Brain microvascular endothelial cell (primary cell): ENCODE results near the gene ABHD14A.

Experiments
- DNase-seq: peaks from one replicate; pipeline ENCODE4 v3.0.0-alpha.2; 2020
- H3K27ac ChIP-seq: fragments of 250-450 bp; sonication (Bioruptor Pico); 2 replicates; pipeline ENCODE4 v1.5.1; 2020; ENCODE audit warnings: mild to moderate bottlenecking, moderate library complexity
- H3K27me3 ChIP-seq: fragments of 250-450 bp; sonication (Bioruptor Pico); replicated peaks from 2 replicates; pipeline ENCODE4 v1.5.1; 2020; ENCODE audit warnings: mild to moderate bottlenecking
- H3K36me3 ChIP-seq: fragments of 250-450 bp; sonication (Bioruptor Pico); replicated peaks from 2 replicates; pipeline ENCODE4 v1.5.1; 2020; ENCODE audit warnings: mild to moderate bottlenecking
- H3K4me3 ChIP-seq: 2 replicates; pipeline ENCODE4 v1.5.1; 2011; ENCODE audit warnings: low read depth, mild to moderate bottlenecking, control low read depth, low read length, moderate library complexity
- CTCF ChIP-seq: IDR thresholded peaks from 2 replicates; pipeline ENCODE4 v1.5.1; 2011; ENCODE audit warnings: low read depth, mild to moderate bottlenecking, moderate library complexity, low read length, control low read depth, inconsistent platforms; ENCODE audit errors: missing control alignments
- in situ Hi-C: cut with HindIII; loops from 2 replicates; pipeline ENCODE4 v1.10.0; 2017; ENCODE audit warnings: low sequenced_read_pairs, low pct_ligation_motif_present

ABHD14A gene

DNA sequence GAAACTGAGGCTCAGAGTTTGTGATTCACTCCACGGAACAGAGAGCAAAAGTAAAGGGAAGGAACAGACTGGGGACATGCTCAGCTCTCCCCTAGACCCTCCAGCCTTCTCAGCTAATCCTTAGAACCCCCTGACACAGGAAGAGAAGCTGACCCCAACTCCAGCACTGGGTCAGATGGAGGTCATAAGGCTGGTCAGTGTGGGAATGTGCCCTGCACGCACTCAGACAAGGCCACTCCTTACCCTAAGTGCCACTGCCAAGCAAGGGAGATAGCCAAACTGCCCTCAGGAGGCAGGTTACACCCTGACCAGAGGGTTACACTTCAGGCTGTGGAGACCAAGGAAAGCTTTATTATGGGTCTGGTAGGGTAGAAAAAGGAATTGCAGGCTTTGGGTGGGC is 19.7 kb downstream of the ABHD14A start:
- peaks cover 39% of the 10 kb centered on the region for H3K36me3 ChIP-seq
- H3K4me3 ChIP-seq, result peak overlapping the region; percentile 99
- DNase-seq, result no peak
- no peak for TF ChIP-seq CTCF
- in situ Hi-C loops, result no loop called here
- H3K27me3 ChIP-seq, result no peaks in the 10 kb centered on the region
- H3K27ac ChIP-seq, result peak overlapping the region; percentile 90

DNA sequence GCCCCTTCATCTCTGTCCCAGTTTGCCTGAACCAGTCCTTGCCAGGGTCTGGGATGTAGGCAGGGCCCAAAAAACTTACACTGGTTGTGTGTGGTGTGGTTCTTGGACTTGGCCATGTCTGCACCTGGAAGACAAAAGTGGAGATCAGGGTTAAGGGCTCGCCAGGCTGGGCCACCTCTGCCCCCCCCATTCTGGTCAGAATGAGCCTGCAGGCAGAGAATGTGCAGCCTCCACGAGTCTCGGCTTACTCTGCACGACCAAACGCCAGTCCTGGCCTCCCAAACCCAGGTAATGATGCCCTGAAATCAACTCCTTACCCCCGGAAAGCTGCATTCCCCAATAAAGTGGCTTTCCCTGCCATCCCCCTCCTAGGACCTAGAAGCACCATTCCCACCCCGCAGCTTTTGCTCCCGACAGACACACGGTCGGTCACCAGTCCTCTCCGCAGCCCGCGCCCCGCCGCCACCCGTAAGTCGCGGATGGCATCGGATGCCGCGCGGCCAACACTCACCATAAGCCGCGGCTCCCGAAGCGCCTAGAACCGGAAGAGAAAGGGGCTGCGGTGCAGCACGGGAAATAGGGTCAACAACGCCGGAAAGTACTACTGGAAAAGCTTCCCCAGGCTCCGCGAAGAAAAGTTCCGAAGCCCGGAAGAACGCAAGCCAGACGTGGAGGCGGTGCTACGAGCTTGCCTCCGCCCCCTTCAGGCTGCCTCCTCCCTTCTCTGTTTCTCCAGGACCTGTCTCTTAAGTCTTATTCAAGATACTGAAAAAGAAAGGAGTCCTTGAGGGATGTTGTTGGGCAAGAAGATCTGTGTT is 20.7 kb downstream of the ABHD14A start, which contains the start of gene RPL29:
RPL29 (minus strand) TSS at position 550 of the 818 bp plus-strand sequence; CDS start at position 116, 434 bp downstream.
- H3K27me3 ChIP-seq, result no peaks in the 10 kb centered on the region
- in situ Hi-C loops, result no loop called here
- peak within 1 kb of the TSS; percentile 99 for H3K4me3 ChIP-seq
- H3K36me3 ChIP-seq, result peaks cover 39% of the 10 kb centered on the region
- TF ChIP-seq CTCF, result peak; percentile 22
- DNase-seq, result peak; percentile 95
- H3K27ac ChIP-seq, result peak within 1 kb of the TSS; percentile 90

DNA sequence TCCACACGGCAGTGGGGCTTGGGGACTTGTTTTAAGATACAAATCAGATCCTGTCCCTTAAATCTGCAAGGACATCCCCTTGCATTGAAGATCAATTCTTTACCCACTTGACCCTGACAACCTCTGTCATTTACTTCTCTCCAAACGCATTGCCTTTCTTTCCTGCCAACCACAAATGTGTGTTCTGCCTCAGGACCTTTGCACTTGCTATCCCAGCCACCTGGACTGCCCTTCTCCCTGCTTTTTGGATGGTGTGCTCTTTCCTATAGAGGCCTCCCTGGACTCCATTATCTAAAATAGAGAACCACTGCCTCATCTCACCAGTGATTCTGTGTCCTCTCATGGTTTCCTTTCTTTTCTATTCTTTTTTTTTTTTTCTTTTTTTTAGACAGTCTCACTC is 22.3 kb downstream of the ABHD14A start:
- no peak for DNase-seq
- Histone ChIP-seq H3K4me3 (no peak overlapping the region), H3K36me3 (peaks cover 28% of the 10 kb centered on the region), H3K27me3 (no peaks in the 10 kb centered on the region), H3K27ac (no peak overlapping the region)
- in situ Hi-C loops, result no loop called here
- TF ChIP-seq CTCF, result no peak

DNA sequence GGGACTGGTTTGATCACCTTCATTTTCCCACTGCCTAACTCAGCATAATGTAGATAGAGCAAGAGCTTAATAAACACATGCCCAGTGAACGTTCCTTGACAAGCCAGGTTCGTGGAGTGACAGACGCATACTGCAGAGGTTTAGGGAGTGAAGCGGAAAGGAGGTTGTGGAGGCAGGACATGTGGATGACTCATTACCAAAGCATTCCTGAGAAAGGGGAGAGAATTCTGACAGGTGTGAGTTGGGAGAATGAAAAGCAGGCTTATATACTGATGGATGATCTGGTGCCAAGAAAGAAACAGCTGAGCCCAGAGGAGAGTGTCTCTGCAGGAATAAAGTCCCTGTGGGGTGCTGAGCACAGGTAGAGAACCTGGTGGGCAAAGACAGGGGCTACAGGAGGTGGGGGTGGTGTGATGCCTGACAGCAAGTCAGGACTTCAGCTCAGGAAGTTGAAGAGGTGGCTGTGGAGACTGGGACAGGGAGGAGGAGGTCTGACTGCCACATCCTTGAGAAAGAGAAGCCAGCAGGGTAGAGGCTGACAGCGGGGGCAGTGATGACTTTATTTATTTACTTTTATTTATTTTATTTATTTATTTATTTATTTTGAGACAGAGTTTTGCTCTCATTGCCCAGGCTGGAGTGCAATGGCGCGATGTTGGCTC is 23.2 kb downstream of the ABHD14A start:
- no peak for TF ChIP-seq CTCF
- in situ Hi-C loops, result no loop called here
- peaks cover 19% of the 10 kb centered on the region for H3K36me3 ChIP-seq
- no peak overlapping the region for H3K27ac ChIP-seq
- no peak for DNase-seq
- no peak overlapping the region for H3K4me3 ChIP-seq
- no peaks in the 10 kb centered on the region for H3K27me3 ChIP-seq

DNA sequence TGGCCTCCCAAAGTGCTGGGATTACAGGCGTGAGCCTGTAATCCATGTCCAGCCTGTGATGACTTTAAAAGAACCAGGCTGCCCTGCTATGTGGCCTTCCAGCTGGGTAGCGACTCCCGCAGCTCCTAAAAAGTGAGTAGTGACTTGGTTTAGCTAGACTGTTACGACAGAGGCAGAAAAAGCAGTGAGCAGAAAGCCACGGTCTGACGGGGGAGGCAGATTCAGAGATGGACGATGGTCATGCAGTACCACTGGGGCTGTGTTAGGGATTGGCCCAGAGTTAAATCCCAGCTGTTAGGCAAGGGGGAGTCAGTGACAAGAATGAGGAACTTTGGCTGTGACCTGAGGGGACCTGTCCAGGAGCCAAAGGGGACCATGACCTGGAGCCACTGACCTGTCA is 23.9 kb downstream of the ABHD14A start:
- TF ChIP-seq CTCF, result no peak
- peaks cover 15% of the 10 kb centered on the region for H3K36me3 ChIP-seq
- H3K4me3 ChIP-seq, result no peak overlapping the region
- DNase-seq, result no peak
- H3K27me3 ChIP-seq, result no peaks in the 10 kb centered on the region
- in situ Hi-C loops, result no loop called here
- no peak overlapping the region for H3K27ac ChIP-seq
